Measurements from ENCODE around the gene PTPRD. TPM values are rescaled to one million over a fixed set of nuclear protein-coding genes. Genes with fewer than 3 reads are reported as not detected.

PTPRD gene
- total RNA-seq, 2 donors from 2014 or later, result 97.4 to 101 TPM

DNA sequence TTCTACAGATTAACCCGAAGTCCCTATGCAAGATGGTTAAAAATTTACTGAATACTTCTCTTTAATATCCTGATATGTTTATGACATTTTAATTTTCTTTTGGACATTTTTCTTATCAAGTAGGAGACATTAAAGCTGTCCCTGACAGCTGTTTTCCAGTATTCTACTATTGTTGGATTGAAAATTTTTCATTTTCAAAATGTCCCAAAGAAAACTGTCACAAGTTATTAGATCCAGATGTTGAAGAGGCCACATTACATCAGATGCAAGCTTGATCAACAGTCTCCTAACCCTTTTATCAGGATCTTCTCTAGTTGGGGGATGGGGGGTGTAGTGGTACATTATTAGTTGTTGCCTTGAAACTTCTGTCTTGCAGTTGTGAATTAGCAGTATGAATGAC is 1410.5 kb downstream of the PTPRD start:
- no peak overlapping the region for H3K27ac Mint-ChIP-seq
- Histone ChIP-seq H3K27ac (ENCODE audit: low read depth, low read length) (no peak overlapping the region), H3K4me3 (ENCODE audit: low read length) (no peak overlapping the region), H3K27me3 (ENCODE audit: control insufficient read depth, insufficient read depth, low read length, poor library complexity, severe bottlenecking) (no peaks in the 10 kb centered on the region), H3K9ac (ENCODE audit: extremely low read depth, low read length, poor library complexity, severe bottlenecking) (no peak overlapping the region), H3K4me1 (ENCODE audit: control insufficient read depth, insufficient read depth, low read length) (no peaks in the 10 kb centered on the region), H3K9me3 (ENCODE audit: control insufficient read depth, low read length) (no peaks in the 10 kb centered on the region), H3K36me3 (ENCODE audit: control insufficient read depth, insufficient read depth, low read length) (no peaks in the 10 kb centered on the region)
- no peaks in the 10 kb centered on the region for H3K9me3 Mint-ChIP-seq
- H3K4me1 Mint-ChIP-seq, result peaks cover 8% of the 10 kb centered on the region
- H3K27me3 Mint-ChIP-seq (ENCODE audit: insufficient read depth), result no peaks in the 10 kb centered on the region
- H3K36me3 Mint-ChIP-seq (ENCODE audit: low read depth), result no peaks in the 10 kb centered on the region
- 60% methylated on average over 1 of the region's 1 CpG; no CpG with 5 or more reads in 1 of the 2 experiments for WGBS, 2 experiments (ENCODE audit: insufficient coverage in 1 of 2, insufficient read length in 1 of 2)
- TF ChIP-seq, protein P1, sequence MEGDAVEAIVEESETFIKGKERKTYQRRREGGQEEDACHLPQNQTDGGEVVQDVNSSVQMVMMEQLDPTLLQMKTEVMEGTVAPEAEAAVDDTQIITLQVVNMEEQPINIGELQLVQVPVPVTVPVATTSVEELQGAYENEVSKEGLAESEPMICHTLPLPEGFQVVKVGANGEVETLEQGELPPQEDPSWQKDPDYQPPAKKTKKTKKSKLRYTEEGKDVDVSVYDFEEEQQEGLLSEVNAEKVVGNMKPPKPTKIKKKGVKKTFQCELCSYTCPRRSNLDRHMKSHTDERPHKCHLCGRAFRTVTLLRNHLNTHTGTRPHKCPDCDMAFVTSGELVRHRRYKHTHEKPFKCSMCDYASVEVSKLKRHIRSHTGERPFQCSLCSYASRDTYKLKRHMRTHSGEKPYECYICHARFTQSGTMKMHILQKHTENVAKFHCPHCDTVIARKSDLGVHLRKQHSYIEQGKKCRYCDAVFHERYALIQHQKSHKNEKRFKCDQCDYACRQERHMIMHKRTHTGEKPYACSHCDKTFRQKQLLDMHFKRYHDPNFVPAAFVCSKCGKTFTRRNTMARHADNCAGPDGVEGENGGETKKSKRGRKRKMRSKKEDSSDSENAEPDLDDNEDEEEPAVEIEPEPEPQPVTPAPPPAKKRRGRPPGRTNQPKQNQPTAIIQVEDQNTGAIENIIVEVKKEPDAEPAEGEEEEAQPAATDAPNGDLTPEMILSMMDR (conservative IDR thresholded peaks at IDR 0.05), result no peak
- no peak for DNase-seq
- no peak overlapping the region for H3K4me3 Mint-ChIP-seq

DNA sequence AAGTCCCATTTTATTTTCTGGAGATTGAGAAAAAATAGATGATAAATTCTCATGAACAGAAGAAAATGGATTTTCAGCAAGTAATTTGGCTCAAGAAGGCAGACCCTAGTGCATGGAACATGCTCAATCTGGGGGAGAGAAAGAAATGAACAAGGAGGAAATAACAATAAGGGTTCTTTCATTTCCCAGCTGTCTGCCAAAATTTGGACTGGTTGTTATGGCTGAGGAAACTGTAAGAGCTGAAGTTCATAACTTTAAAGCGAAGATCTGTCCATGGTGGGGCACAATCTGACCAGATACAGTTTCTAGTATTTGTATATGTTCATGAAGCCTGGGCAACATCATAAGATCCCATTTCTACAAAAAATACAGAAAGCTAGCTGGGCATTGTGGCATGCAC is 1426.7 kb downstream of the PTPRD start:
- H3K4me3 ChIP-seq (ENCODE audit: low read length), result no peak overlapping the region
- WGBS, 2 experiments (ENCODE audit: insufficient coverage in 1 of 2, insufficient read length in 1 of 2), result 53% methylated on average over 1 of the region's 1 CpG; no CpG with 5 or more reads in 1 of the 2 experiments

DNA sequence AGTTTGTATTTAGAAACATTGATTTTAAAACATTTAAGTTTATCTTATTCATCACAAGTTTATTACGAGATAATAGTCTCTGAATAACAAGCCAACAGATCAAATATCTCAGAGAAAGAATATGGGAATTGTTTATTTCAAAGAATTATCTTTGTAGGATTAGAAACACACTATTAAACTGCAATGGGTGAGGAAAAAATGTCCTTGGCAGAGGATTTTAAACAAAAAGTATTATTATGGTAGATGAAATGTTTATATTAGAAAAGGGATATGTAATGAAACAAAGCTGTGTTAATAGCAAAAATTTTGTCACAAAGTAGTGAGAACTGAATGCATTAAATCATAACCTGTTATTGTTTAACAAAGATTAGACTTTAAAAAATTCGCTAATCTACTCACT is 1430.4 kb downstream of the PTPRD start:
- Mint-ChIP-seq H3K9me3 (no peaks in the 10 kb centered on the region), H3K4me3 (no peak overlapping the region), H3K27me3 (ENCODE audit: insufficient read depth) (no peaks in the 10 kb centered on the region), H3K27ac (no peak overlapping the region), H3K36me3 (ENCODE audit: low read depth) (no peaks in the 10 kb centered on the region), H3K4me1 (peaks cover 17% of the 10 kb centered on the region)
- H3K4me1 ChIP-seq (ENCODE audit: control insufficient read depth, insufficient read depth, low read length), result no peaks in the 10 kb centered on the region
- 90% methylated on average over 1 of the region's 2 CpGs; no CpG with 5 or more reads in 1 of the 2 experiments for WGBS, 2 experiments (ENCODE audit: insufficient coverage in 1 of 2, insufficient read length in 1 of 2)
- H3K27ac ChIP-seq (ENCODE audit: low read depth, low read length), result no peak overlapping the region
- no peaks in the 10 kb centered on the region for H3K27me3 ChIP-seq (ENCODE audit: control insufficient read depth, insufficient read depth, low read length, poor library complexity, severe bottlenecking)
- H3K4me3 ChIP-seq (ENCODE audit: low read length), result no peak overlapping the region
- H3K36me3 ChIP-seq (ENCODE audit: control insufficient read depth, insufficient read depth, low read length), result no peaks in the 10 kb centered on the region
- DNase-seq, result no peak
- TF ChIP-seq, protein P1 (conservative IDR thresholded peaks at IDR 0.05), result no peak
- H3K9ac ChIP-seq (ENCODE audit: extremely low read depth, low read length, poor library complexity, severe bottlenecking), result no peak overlapping the region
- H3K9me3 ChIP-seq (ENCODE audit: control insufficient read depth, low read length), result no peaks in the 10 kb centered on the region

More for the DNA sequence above, 1426.7 kb downstream of the PTPRD start:
- H3K9me3 ChIP-seq (ENCODE audit: control insufficient read depth, low read length), result no peaks in the 10 kb centered on the region
- H3K27me3 Mint-ChIP-seq (ENCODE audit: insufficient read depth), result no peaks in the 10 kb centered on the region
- peaks cover 5% of the 10 kb centered on the region for H3K4me1 Mint-ChIP-seq
- no peaks in the 10 kb centered on the region for H3K9me3 Mint-ChIP-seq
- H3K27ac Mint-ChIP-seq, result no peak overlapping the region
- TF ChIP-seq, protein P1 (conservative IDR thresholded peaks at IDR 0.05), result no peak
- H3K36me3 Mint-ChIP-seq (ENCODE audit: low read depth), result no peaks in the 10 kb centered on the region
- H3K27ac ChIP-seq (ENCODE audit: low read depth, low read length), result no peak overlapping the region
- H3K27me3 ChIP-seq (ENCODE audit: control insufficient read depth, insufficient read depth, low read length, poor library complexity, severe bottlenecking), result no peaks in the 10 kb centered on the region
- H3K36me3 ChIP-seq (ENCODE audit: control insufficient read depth, insufficient read depth, low read length), result no peaks in the 10 kb centered on the region
- no peak overlapping the region for H3K4me3 Mint-ChIP-seq
- H3K4me1 ChIP-seq (ENCODE audit: control insufficient read depth, insufficient read depth, low read length), result no peaks in the 10 kb centered on the region
- no peak for DNase-seq
- no peak overlapping the region for H3K9ac ChIP-seq (ENCODE audit: extremely low read depth, low read length, poor library complexity, severe bottlenecking)

All from endodermal cell (in vitro differentiated cells).